Ramos (cell line): ENCODE data around the gene HMCN1.

Experiments used
- in situ Hi-C: fragments of 300-500 bp; cut with MboI; formaldehyde crosslinking; loops from one replicate; pipeline ENCODE4 v1.14.3; 2022; ENCODE audit warnings: low sequenced_read_pairs; ENCODE audit not compliant: unreplicated experiment

Gene HMCN1

DNA sequence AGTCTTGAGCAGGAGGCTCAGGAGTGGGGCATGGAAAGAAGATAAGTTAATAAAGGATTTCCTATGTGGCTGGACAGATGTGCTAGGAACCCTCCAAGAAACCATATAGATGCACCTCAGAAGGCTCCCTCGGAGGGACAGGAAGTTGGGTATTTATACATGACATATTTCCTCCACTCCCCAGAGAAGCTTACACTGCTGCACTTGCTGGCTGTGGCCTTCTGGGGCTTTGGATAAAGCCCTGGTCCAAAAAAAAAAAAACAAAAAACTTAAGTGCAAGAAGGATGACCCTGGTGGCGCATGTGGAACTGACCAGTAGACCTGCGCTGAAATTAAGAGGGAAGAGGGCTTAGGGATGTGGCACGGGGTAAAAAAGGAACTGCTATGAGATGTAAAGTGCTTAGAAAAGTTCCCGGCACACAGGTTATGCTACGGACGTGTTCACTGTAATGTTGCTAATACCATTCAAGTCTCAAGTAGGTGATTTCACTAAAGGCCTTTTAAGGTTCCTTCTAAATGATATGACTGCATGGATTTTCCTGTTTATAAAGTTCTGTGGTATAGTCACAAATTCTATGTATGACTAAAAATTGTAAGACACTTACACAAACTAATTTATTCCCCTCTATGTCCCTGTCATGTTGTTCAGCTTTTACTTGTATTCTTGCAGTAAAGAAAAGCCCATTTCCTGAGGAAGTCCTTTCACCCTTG is 253.6 kb downstream of the HMCN1 start:
- in situ Hi-C loops, result no loop called here

DNA sequence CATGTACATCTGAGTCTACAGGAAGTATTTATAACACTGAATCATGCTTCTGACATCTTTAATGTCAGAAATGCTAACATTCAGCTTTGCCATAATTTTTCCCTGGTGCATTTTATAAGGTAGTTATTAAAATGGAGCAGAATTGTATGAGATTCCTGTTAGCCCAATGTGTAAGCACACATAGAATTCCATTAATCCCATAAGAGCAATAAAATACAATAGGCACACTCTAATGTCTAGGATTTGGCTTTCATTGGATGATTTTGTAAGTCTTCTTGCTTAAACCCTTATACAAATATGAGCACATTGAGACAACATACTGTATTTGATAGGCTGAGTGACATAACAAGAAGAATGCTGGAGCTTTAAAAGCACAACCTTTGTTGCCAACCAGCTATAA is 256.4 kb downstream of the HMCN1 start:
- in situ Hi-C loops, result no loop called here

DNA sequence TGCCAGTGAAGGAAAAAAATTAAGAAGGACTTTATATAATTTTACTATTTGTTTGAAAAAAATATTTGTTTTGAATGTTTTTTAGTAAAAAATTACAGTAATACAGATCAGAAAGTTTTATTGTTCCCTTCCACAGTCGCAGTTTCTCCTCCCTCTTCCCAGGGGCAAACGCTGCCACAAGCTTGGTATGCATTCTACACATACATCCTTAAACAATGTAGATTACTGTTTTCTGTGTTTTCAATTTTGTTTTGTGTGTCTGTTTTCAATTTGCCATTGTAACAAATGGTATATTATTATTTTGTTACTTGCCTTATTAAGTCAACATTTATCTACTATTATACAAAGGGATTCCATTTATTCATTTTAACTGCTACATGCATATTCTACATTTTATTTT is 257.1 kb downstream of the HMCN1 start:
- in situ Hi-C loops, result no loop called here

DNA sequence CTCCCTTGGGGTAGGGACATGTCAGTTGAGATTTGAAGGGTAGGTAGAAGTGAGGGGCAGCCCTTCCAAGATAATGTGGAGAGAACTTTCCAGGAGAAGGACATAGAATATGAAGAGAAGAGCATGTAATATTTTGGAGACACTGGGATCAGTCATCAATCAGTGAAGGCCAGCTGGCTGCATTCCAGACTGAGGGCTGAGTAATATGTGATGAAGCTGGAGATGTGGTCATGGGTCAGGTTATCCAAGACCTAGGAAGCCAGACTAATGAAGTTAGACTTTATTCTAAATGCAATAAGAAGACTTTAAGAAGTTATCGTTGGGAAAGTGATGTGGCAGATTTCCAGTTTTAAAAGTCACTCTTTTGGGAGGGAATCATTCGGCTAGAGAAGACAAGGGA is 262.0 kb downstream of the HMCN1 start:
- in situ Hi-C loops, result no loop called here

DNA sequence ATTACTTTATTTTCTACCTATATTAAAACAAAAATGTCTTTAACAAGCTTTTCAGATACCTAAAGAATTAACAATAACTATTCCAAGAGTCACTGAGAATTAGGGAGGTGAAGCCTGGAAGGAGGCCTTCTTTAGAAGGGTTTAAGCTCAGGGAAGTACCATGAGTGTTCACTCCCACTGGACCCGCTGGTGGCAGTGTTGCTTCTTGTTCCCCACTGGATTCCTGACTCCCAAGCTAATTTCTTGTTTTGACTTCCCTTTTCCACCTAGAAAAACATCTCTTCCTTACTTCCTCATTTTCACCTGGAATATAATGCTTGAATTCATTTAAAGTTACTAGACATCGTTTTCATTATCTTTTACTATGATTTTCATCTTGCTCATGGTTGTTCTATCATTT is 264.2 kb downstream of the HMCN1 start:
- in situ Hi-C loops, result no loop called here

DNA sequence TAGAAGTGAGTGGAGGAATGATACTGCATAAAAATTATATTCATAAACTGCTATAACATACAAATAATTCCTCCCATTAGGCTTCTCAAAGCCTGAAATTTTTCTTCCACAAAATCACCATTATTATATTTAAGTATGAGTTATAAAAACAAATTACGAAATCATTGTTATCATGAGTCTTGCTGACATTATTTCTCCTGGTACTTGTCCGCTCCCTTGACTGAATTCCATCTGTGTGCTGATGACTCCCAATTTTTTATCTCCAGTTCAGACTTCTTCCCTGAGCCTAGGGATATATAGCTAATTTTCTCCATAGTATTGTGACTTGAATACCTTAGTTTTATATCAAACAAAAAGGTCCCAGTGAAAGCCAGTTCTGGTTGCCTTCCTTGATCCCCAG is 268.2 kb downstream of the HMCN1 start:
- in situ Hi-C loops, result no loop called here

DNA sequence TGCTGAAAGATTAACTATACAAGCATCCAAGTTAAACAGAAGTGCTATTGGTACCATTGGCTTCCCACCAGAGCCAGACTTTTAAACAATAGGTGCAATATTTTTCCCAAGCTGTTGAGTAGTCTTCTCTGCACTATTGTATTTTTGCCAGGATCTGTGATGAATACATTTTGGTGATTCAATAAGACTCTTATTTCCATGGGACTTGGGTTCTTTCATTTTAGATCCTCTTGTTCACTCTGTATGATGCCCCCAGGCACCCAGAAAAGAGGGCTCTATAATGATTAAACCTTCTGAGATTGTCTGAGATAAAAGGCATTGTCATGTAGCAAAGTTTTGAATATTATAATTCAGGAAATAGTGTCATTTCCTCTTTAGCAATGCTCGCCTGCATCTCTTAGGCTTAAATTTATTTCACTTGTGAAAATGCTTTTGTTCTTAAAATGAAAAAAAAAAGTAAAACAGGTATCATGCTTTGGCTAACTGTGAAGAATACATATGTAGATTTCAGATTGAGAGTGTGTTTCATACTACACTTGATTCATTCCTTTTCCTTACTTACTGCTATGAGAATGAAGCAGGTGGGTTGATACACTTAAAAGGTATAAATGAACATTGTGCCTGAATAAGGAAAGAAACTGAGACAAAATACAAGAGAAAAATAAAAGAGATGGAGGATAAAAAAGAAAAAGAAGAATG is 275.0 kb downstream of the HMCN1 start:
- in situ Hi-C loops, result no loop called here

DNA sequence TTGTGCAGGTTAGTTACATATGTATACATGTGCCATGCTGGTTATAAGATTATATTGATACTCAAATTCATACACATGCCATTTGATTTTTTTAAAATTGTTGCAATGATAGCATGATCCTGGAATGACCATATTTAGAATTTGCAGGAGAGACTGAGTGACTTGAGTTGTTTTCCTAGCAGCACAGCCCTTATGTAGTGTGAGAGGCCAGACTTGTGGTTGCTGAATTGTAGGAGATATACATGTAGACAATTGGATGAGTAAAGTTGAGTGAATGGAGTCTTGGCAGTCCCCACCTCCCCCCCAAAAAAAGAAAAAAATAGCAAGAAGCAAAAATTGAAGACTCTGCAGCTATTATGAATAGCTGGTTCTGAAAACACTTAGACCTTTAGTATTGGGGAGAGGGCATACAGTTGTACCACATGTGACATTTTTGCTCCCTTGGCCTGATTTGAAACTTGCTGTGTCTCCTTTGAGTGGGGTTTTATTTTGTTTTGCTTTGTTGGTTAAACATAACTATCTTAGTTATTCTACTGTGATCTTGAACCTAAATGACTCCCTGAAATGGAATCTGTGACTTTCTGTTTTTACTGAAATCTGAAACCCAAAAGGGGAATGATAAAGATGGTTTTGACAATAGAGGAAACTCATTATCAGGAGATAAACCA is 280.3 kb downstream of the HMCN1 start:
- in situ Hi-C loops, result no loop called here

DNA sequence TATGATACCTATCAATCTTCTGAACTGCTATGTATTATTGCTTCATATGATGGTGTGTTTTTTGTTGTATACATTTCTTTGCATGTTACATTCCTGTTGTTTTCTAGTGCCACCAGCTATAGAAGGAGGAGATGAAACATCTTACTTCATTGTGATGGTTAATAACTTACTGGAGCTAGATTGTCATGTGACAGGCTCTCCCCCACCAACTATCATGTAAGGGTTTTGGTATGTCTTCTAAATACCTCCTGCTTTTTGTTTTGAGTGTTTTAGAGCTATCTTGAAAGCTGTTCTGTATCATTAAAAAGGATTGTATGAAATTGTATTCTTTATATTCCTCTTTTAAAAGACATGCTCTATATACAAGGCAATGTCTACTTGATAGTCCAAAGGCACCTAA is 282.7 kb downstream of the HMCN1 start:
- in situ Hi-C loops, result no loop called here

DNA sequence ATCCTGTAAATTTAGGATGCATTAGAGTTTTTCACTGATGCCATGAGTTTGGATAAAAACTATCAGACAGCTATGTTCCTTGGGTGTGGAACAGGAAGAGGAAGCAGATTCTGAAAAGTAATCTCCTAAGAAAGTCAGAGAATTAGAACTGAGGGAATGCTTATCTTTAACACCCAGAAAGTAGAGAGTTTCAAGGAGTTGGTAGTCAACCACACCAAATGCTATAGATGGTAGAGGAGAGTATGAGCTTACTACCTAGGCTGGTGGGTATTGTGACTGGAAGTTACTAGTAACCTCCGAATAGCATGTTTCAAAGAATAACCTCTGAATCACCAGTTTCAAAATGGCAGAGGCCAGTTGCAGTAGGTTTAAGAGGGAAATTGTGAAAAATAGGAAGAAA is 288.0 kb downstream of the HMCN1 start:
- in situ Hi-C loops, result no loop called here

DNA sequence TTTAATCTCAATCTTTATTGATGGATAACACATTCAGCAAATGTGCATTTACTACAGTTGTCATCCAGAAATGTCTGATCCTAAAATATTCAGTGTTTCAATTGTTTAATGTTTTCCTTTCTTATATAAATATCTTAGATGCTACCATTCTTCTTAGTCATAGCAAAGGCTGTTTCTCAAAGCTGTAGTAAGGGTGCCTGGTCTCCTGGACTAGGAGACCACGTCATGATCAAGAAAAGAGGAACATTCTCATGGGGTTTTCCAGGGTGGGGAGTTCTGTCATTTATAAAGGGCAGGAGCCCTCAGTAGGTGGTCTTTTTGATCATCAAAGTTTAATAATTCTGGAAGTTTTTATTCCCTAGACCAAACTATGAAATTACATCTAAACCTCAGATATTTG is 292.8 kb downstream of the HMCN1 start:
- in situ Hi-C loops, result no loop called here

DNA sequence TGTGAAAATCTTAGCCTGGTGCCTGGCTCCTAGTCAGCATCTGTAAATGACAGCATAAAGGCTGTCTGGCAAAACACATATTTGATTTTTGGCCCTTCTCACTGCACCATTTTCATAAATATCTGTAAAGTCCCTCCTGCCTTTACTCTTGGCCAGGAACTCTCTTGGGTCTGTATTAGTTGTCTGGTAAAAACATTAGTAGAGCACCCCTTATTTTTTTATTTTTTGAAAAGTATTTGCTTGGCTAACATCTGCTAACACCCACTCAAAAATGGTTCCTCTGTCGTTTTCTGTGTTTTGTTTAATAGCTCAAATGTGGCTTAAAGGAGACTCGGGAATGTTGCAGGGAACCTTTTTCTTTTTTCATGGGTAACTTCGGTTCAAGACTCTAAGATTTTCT is 293.4 kb downstream of the HMCN1 start:
- in situ Hi-C loops, result no loop called here

DNA sequence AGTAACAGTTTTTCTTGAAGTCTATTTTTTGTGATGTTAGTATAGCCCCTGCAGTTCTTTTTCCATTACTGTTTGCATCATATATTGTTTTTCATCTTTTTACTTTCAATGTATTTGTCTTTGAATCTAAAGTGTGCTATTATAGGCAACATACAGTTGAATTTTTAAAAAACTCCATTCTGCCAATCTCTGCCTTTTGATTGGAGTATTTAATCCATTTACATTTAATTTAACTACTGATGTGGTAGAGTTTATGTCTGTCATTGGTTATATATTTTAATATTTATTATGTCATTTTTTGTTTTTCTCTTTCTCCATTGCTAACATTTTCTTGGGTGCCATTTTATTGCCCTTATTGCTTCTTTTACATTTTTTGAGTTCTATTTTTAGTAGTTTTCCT is 296.3 kb downstream of the HMCN1 start:
- in situ Hi-C loops, result no loop called here

DNA sequence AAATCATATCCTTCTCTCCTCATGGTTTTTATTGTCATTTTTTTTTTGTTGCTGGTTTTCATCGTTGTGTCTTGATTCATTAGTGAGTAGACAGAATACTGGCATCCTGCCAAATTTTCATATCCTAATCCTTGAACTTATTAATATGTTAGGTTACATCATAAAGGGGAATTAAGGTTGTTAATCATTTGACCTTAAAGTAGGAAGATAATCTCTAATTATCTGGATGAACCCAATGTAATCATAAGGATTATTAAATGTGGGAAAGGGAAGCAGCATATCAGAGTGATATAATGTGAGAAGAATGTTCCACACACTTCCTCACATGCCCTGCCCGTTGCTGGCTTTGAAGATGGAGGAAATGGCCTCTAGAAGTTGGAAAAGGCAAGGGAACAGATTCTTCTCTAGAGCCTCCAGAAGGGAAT is 299.7 kb downstream of the HMCN1 start:
- in situ Hi-C loops, result no loop called here

DNA sequence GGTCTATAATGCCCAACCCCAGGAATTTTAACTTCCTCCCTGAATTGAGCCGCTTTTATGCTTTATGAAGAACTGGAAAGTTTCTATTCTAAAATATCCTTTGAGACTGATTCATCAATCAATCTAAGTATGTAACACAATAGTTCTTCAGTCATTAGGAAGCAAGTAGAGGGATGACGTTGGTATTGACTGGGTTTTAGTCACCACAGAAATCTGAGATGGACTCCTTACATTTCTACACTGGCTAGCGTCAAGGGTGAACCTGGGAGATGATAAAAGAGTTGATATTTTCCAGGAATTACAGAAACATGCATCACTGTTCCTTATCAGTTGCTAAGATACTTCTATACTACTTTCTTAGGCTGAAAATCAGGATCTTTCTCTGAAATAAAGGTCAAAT is 308.0 kb downstream of the HMCN1 start:
- in situ Hi-C loops, result no loop called here

DNA sequence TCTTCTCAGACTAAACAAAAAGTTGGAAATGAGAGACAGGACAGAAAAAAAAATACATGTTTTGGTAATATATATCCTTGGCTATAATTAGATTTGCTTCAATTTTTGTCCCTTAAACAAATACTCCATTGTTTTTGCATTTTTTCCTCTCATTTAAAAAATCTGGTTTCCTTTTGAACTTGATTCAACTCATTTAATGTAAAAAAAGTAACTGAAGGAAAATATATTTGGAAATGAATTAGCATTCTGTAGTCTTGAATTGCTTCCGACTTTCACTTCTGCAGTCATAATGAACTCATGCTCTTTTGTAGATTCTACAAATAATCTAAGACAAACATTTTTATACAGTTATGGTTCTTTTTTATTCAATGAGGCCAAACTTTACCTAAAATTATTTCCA is 309.1 kb downstream of the HMCN1 start:
- in situ Hi-C loops, result no loop called here

DNA sequence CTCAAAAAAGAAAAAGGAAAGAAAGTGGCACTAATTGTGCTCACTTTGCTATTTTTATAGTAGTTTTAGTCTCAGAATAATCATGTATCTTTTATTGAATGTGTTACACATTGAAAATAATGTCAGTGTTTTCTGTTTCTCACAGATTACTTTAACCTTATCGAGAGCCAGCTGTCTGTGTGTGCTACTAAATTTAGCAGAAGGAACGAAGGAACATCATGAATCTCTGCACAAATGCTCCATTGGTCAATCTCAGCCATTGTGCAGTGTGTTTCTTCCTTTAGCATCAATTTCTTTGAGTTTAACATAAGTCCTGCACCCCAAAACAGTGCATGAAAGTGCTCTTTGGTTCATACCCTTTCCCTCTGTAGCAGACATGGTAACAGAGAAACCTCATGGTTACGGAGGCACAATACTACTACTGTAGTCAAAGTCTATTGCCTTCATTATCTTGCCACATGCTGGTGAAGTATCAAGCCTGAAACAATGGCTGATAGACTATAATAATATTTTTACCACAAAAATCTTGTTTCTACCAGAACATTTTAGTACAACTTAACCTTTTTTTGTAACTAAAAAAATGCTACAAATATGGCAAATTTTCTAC is 310.0 kb downstream of the HMCN1 start:
- in situ Hi-C loops, result no loop called here

DNA sequence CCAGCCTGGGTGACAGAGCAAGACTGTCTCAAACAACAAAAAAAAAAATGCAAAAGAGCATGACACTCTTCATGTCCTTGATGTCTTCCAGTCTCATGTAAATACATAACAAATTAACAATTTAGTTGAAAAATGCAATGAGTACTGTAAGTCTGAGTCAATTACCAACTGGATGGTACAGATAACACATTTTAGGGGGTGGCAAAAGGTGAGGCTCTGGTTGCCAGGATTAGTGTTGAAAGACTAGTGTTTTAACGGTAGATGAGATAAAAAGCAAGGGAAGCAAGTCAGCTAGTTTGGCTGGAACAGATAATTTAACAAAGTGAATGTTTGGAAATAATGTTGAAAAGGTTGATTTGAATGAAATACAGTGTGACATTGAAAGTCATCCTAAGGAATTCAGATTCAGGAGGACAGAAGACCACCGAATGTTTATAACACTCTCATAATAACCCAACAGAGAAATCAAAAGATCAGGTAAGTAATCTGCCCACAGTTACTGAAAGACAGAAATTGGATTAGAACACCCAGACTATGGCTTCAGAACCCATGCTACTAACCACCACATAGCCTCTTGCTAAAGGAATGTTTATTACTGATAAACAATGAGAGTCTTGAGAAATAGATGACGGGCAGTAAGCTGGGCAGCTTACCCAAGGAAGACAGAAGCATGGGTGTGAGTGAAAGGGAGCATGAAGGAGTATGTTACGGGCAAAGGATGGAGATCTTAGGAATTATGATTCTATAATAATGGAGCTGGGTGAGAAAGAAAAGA is 312.4 kb downstream of the HMCN1 start:
- in situ Hi-C loops, result no loop called here

DNA sequence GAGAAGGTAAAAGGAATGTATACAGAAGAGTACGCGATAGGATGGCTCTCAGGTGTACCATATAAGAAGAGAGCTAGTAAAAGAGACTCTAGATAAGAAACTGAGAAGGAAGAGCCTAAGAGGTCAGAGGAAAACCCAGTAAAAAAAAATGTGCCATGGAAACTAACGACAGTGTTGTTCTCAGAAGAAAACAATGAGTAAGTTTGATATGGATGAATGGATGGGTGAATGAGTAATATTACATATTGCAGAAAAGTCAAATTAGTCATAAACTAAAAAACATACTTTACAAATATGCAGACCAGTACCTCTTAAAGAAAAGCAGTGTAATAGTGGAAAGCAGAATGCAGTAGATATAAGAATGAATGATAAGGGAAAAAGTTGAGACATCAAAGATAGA is 316.2 kb downstream of the HMCN1 start:
- in situ Hi-C loops, result no loop called here

DNA sequence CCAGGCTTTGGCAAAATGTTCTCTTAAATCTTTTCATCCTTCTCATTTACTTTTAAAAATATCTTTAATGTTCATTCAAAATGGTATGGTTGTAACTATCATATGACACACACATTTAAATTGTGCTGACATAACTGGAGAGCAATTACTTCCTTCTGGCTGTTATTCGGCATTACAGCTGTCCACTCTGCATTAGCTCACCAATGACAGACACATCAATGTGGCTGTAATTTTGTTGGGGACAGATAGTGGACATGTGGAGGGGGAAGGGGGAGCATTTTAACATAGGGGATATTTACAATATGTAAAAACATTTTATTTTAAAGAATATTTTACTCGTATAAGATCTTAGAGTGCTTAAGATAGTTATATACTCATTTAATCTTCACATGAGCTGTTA is 319.8 kb downstream of the HMCN1 start:
- in situ Hi-C loops, result no loop called here
